A673 (cell line): ENCODE measurements around the gene SLC26A2.

Source experiments
- EZH2 ChIP-seq: fragments of 200-600 bp; sonication (generic); IDR thresholded peaks from 2 replicates; pipeline ENCODE4 v1.6.1; 2017; ENCODE audit warnings: borderline replicate concordance, low read depth, mild to moderate bottlenecking, mixed read lengths, antibody characterized with exemption, low read length; ENCODE audit not compliant: poor library complexity, severe bottlenecking
- TF ChIP-seq, protein P1 (sequence below): fragments of 300-800, 200-600 bp; sonication (generic); conservative IDR thresholded peaks from 2 replicates; pipeline ENCODE4 v1.5.1; 2017; ENCODE audit warnings: low read depth, mild to moderate bottlenecking, antibody characterized with exemption, low read length, moderate library complexity, mixed read lengths

DNA sequence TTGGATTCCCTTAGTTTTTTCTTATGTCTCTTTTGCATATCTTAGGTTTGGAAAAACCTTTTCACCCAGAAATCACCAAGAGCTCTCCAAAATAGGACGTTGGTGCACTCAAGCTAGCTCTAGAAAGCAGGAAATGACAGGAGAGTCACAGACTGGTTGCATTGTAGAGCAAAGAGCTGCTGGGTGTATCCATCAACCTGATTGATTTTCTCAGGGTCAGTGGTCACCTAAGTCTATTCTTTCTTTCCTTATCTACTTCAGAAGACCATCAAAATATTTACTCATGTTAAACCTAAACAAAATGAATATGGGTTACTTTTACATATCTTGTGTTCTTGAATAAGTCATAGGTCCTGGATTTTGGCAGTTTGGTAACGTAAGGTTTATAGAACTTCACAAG is 14.9 kb downstream of the SLC26A2 start:
- TF ChIP-seq, protein P1, sequence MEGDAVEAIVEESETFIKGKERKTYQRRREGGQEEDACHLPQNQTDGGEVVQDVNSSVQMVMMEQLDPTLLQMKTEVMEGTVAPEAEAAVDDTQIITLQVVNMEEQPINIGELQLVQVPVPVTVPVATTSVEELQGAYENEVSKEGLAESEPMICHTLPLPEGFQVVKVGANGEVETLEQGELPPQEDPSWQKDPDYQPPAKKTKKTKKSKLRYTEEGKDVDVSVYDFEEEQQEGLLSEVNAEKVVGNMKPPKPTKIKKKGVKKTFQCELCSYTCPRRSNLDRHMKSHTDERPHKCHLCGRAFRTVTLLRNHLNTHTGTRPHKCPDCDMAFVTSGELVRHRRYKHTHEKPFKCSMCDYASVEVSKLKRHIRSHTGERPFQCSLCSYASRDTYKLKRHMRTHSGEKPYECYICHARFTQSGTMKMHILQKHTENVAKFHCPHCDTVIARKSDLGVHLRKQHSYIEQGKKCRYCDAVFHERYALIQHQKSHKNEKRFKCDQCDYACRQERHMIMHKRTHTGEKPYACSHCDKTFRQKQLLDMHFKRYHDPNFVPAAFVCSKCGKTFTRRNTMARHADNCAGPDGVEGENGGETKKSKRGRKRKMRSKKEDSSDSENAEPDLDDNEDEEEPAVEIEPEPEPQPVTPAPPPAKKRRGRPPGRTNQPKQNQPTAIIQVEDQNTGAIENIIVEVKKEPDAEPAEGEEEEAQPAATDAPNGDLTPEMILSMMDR = no peak
- no peak for TF ChIP-seq EZH2
